ENCODE measurements around the gene PRRT1. TPM values are rescaled to one million over a fixed set of nuclear protein-coding genes. Genes with fewer than 3 reads are reported as not detected.

The PRRT1 gene
- total and polyA plus RNA-seq, 2 experiments from 2014 or later: 1.2 to 2.1 TPM

- Histone ChIP-seq H3F3A (ENCODE audit: insufficient read depth) (peaks cover 32% of the 10 kb centered on the region), H3K9ac (no peak overlapping the region), H3K79me2 (ENCODE audit: insufficient read depth) (peaks cover 42% of the 10 kb centered on the region), H3K4me3 (no peak overlapping the region), H3K36me3 (ENCODE audit: low read depth) (peaks cover 5% of the 10 kb centered on the region; the same call in 1 of the 2 replicates), H3K4me1 (ENCODE audit: insufficient read depth) (peaks cover 23% of the 10 kb centered on the region), H3K9me3 (ENCODE audit: low read depth) (no peaks in the 10 kb centered on the region), H3K9me2 (ENCODE audit: insufficient read depth) (no peaks in the 10 kb centered on the region), H4K20me1 (ENCODE audit: insufficient read depth) (no peaks in the 10 kb centered on the region), H3K27ac (peak overlapping the region; percentile 77; the same call in 1 of the 2 replicates), H2AFZ (no peak overlapping the region), H3K4me2 (ENCODE audit: unreplicated experiment) (no peak overlapping the region), H3K27me3 (replicated peaks; ENCODE audit: insufficient read depth) (no peaks in the 10 kb centered on the region)
- no peak for DNase-seq
- TF ChIP-seq EZH2 (IDR thresholded peaks at IDR 0.05; ENCODE audit: insufficient read depth, poor library complexity, severe bottlenecking) (no peak), EZH2phosphoT487 (IDR thresholded peaks at IDR 0.05; ENCODE audit: insufficient read depth, low read depth) (no peak)
- in situ Hi-C loops (cut with MboI): no loop called here
- WGBS, 2 experiments (ENCODE audit: low coverage in 1 of 2, low lambda C conversion rate in 2 of 2, missing lambda C conversion rate in 2 of 2): 77 to 80% methylated on average over 8 of the region's 8 CpGs
These were observed 39.4 kb upstream of the PRRT1 start for GRCh38 chr6:32190911-32191677.

- Histone ChIP-seq H3K27ac (peak within 1 kb of the TSS; percentile 77), H3K79me2 (ENCODE audit: insufficient read depth) (peaks cover 42% of the 10 kb centered on the region), H3K9ac (peak within 1 kb of the TSS; percentile 96), H3K36me3 (ENCODE audit: low read depth) (peaks cover 5% of the 10 kb centered on the region; the same call in 1 of the 2 replicates), H4K20me1 (ENCODE audit: insufficient read depth) (no peaks in the 10 kb centered on the region), H3K27me3 (replicated peaks; ENCODE audit: insufficient read depth) (no peaks in the 10 kb centered on the region), H3K4me1 (ENCODE audit: insufficient read depth) (peaks cover 25% of the 10 kb centered on the region), H3F3A (ENCODE audit: insufficient read depth) (peaks cover 33% of the 10 kb centered on the region), H3K4me2 (ENCODE audit: unreplicated experiment) (peak within 1 kb of the TSS; percentile 94), H3K4me3 (peak within 1 kb of the TSS; percentile 96), H3K9me2 (ENCODE audit: insufficient read depth) (no peaks in the 10 kb centered on the region), H2AFZ (peak within 1 kb of the TSS; percentile 73), H3K9me3 (ENCODE audit: low read depth) (no peaks in the 10 kb centered on the region)
- 2% methylated on average over 11 to 23 of the region's 23 CpGs for WGBS, 2 experiments (ENCODE audit: low coverage in 1 of 2, low lambda C conversion rate in 2 of 2, missing lambda C conversion rate in 2 of 2)
- in situ Hi-C loops (cut with MboI): no loop called here
- TF ChIP-seq EZH2 (IDR thresholded peaks at IDR 0.05; ENCODE audit: insufficient read depth, poor library complexity, severe bottlenecking): no peak
- TF ChIP-seq EZH2phosphoT487 (IDR thresholded peaks at IDR 0.05; ENCODE audit: insufficient read depth, low read depth): no peak
- DNase-seq: peak; percentile 87
These were observed 38.5 kb upstream of the PRRT1 start, which contains the start of gene PBX2 for GRCh38 chr6:32190054-32190851. Gene PBX2, minus strand, starts transcription at chr6:32190202. Its CDS starts 287 bp downstream, at chr6:32189915.

GRCh38 chr6:32189742-32190053 is 38.0 kb upstream of the PRRT1 start:
- Histone ChIP-seq H2AFZ (peak overlapping the region; percentile 73), H4K20me1 (ENCODE audit: insufficient read depth) (no peaks in the 10 kb centered on the region), H3K27ac (peak overlapping the region; percentile 77), H3K79me2 (ENCODE audit: insufficient read depth) (peaks cover 45% of the 10 kb centered on the region), H3K4me2 (ENCODE audit: unreplicated experiment) (peak overlapping the region; percentile 94), H3K9ac (peak overlapping the region; percentile 96), H3K4me1 (ENCODE audit: insufficient read depth) (peaks cover 24% of the 10 kb centered on the region), H3K4me3 (peak overlapping the region; percentile 96), H3K9me2 (ENCODE audit: insufficient read depth) (no peaks in the 10 kb centered on the region), H3K27me3 (replicated peaks; ENCODE audit: insufficient read depth) (no peaks in the 10 kb centered on the region), H3K9me3 (ENCODE audit: low read depth) (no peaks in the 10 kb centered on the region), H3K36me3 (ENCODE audit: low read depth) (peaks cover 5% of the 10 kb centered on the region; the same call in 1 of the 2 replicates), H3F3A (ENCODE audit: insufficient read depth) (peaks cover 27% of the 10 kb centered on the region)
- TF ChIP-seq EZH2 (IDR thresholded peaks at IDR 0.05; ENCODE audit: insufficient read depth, poor library complexity, severe bottlenecking): no peak
- no peak for TF ChIP-seq EZH2phosphoT487 (IDR thresholded peaks at IDR 0.05; ENCODE audit: insufficient read depth, low read depth)
- no peak for DNase-seq
- in situ Hi-C loops (cut with MboI): no loop called here
- WGBS, 2 experiments (ENCODE audit: low coverage in 1 of 2, low lambda C conversion rate in 2 of 2, missing lambda C conversion rate in 2 of 2): 14% methylated on average over 22 of the region's 23 CpGs; no CpG with 5 or more reads in 1 of the 2 experiments

GRCh38 chr6:32189069-32189741 is 37.5 kb upstream of the PRRT1 start:
- H3K27me3 ChIP-seq (replicated peaks; ENCODE audit: insufficient read depth): no peaks in the 10 kb centered on the region
- peaks cover 22% of the 10 kb centered on the region; the same call in 1 of the 2 replicates for H3F3A ChIP-seq (ENCODE audit: insufficient read depth)
- peaks cover 5% of the 10 kb centered on the region; the same call in 1 of the 2 replicates for H3K36me3 ChIP-seq (ENCODE audit: low read depth)
- H2AFZ ChIP-seq: no peak overlapping the region
- peak overlapping the region; percentile 77 for H3K27ac ChIP-seq
- H3K79me2 ChIP-seq (ENCODE audit: insufficient read depth): peaks cover 49% of the 10 kb centered on the region
- 0 to 1% methylated on average over 6 to 10 of the region's 10 CpGs for WGBS, 2 experiments (ENCODE audit: low coverage in 1 of 2, low lambda C conversion rate in 2 of 2, missing lambda C conversion rate in 2 of 2)
- H3K4me1 ChIP-seq (ENCODE audit: insufficient read depth): peaks cover 19% of the 10 kb centered on the region
- TF ChIP-seq EZH2 (IDR thresholded peaks at IDR 0.05; ENCODE audit: insufficient read depth, poor library complexity, severe bottlenecking): no peak
- TF ChIP-seq EZH2phosphoT487 (IDR thresholded peaks at IDR 0.05; ENCODE audit: insufficient read depth, low read depth): no peak
- DNase-seq: peak; percentile 46
- peak overlapping the region; percentile 94 for H3K4me2 ChIP-seq (ENCODE audit: unreplicated experiment)
- peak overlapping the region; percentile 96 for H3K9ac ChIP-seq
- peak overlapping the region; percentile 96 for H3K4me3 ChIP-seq
- H4K20me1 ChIP-seq (ENCODE audit: insufficient read depth): no peaks in the 10 kb centered on the region
- no peaks in the 10 kb centered on the region for H3K9me3 ChIP-seq (ENCODE audit: low read depth)
- H3K9me2 ChIP-seq (ENCODE audit: insufficient read depth): no peaks in the 10 kb centered on the region
- in situ Hi-C loops (cut with MboI): no loop called here
